Vagina (tissue), 2 donors: ENCODE data around the gene FBXO24.

Experiments used
- CTCF ChIP-seq, 3 experiments: fragments of 450-650 bp in 2 of 3; fragments of 200-600 bp in 1 of 3; sonication (generic) in 1 of 3; IDR thresholded peaks; one replicate each; pipeline ENCODE4 v1.5.1; 2017 to 2019; ENCODE audit warnings: antibody characterized with exemption in 3 of 3, mild to moderate bottlenecking in 2 of 3, moderate library complexity in 2 of 3
- POLR2AphosphoS5 ChIP-seq, 2 donors: sonication (generic); formaldehyde crosslinking; IDR thresholded peaks; one replicate each; pipeline ENCODE4 v1.9.0; 2017; ENCODE audit warnings: antibody characterized with exemption in 2 of 2, mild to moderate bottlenecking in 2 of 2, low read depth in 1 of 2; ENCODE audit not compliant: insufficient read depth in 1 of 2

DNA sequence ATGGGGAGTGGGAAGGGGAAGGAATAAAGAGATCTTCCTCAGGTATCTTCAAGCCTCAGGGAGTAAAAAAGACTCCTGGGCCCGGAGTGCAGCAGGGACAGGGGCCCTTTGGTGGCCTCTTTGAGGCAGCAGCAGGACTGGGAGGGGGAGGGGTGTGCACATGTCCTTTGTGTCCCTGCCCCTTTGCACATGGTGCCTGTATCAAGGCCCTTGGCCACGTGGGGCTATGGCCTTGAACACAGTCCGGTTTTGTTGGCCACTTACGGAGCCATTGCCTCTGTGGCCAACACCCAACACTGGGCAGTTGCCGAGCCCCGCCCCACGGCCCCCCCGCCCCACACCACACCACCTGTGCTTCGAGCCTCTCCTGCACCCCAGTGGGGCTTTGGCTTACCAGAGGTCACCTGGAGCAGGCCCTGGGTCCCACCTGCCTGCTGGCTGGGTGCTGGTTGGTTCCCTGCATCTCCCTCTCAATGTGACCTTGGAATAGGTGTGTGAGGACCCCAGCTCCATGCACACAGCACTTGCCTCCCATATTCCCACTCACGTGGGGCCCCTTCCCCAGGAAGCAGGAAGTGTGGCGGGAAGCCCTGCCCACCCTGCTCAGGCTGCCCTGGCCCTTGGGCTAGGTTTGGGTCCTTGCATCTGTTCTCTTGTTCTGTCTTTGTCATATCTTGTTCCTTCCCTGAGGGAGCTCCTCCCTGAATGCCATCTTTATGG, 17.8 kb upstream of the FBXO24 start:
- no peak for TF ChIP-seq CTCF (IDR thresholded peaks at IDR 0.05)
- no peak for TF ChIP-seq POLR2AphosphoS5 (IDR thresholded peaks at IDR 0.05; ENCODE audit: insufficient read depth in 1 of 2, low read depth in 1 of 2)
